8988T (cell line): Measurements from ENCODE around the gene RHOF.
"Not testable (repeated sequence)": the region's sequence is repeated elsewhere in the genome, so short reads cannot be mapped to it uniquely, and the experiment has no call there.

Experiments used
- DNase-seq: peaks from one replicate; pipeline ENCODE4 v3.0.0; 2011

Gene RHOF

GRCh38 chr12:121773011-121773777 lies 20.3 kb downstream of the RHOF start:
- DNase-seq, result peak; percentile 91

- DNase-seq, result no peak
These were observed 22.5 kb downstream of the RHOF start for GRCh38 chr12:121770813-121771625.

GRCh38 chr12:121770388-121770787 lies 23.1 kb downstream of the RHOF start:
- no peak for DNase-seq

GRCh38 chr12:121769831-121770301 lies 23.6 kb downstream of the RHOF start:
- DNase-seq, result no peak

GRCh38 chr12:121769297-121769830 lies 24.1 kb downstream of the RHOF start:
- DNase-seq, result no peak

- no peak for DNase-seq
These were observed 25.9 kb downstream of the RHOF start for GRCh38 chr12:121767525-121768016.

- DNase-seq, result no peak
These were observed 27.0 kb downstream of the RHOF start for GRCh38 chr12:121766290-121767039.

- peak; percentile 72 for DNase-seq
These were observed 27.9 kb downstream of the RHOF start for GRCh38 chr12:121765573-121765972.

- DNase-seq, result no peak
These were observed 28.7 kb downstream of the RHOF start for GRCh38 chr12:121764808-121765207.

- no peak for DNase-seq
These were observed 31.2 kb downstream of the RHOF start for GRCh38 chr12:121762269-121762668.

GRCh38 chr12:121758536-121758935 lies 35.0 kb downstream of the RHOF start:
- DNase-seq, result not testable (repeated sequence)

GRCh38 chr12:121755591-121755990 lies 37.9 kb downstream of the RHOF start:
- DNase-seq, result no peak

- DNase-seq, result no peak
These were observed 38.7 kb downstream of the RHOF start for GRCh38 chr12:121754836-121755235.

- DNase-seq, result no peak
These were observed 39.6 kb downstream of the RHOF start for GRCh38 chr12:121753844-121754264.

GRCh38 chr12:121751749-121752351 lies 41.6 kb downstream of the RHOF start:
- no peak for DNase-seq

GRCh38 chr12:121751034-121751433 lies 42.5 kb downstream of the RHOF start:
- no peak for DNase-seq

GRCh38 chr12:121750507-121750955 lies 43.0 kb downstream of the RHOF start:
- DNase-seq, result no peak

- DNase-seq, result no peak
These were observed 44.2 kb downstream of the RHOF start for GRCh38 chr12:121749267-121749666.

- no peak for DNase-seq
These were observed 44.8 kb downstream of the RHOF start for GRCh38 chr12:121748571-121749265.

GRCh38 chr12:121748218-121748570 lies 45.3 kb downstream of the RHOF start:
- no peak for DNase-seq

GRCh38 chr12:121745545-121745944 lies 47.9 kb downstream of the RHOF start:
- DNase-seq, result not testable (repeated sequence)

GRCh38 chr12:121741743-121742142 lies 51.7 kb downstream of the RHOF start:
- no peak for DNase-seq
